Measurements from ENCODE around the gene NUP210L.
A peak's percentile ranks its signal among the peaks of the same experiment; 100 is the strongest.
"Not testable (repeated sequence)": the region's sequence is repeated elsewhere in the genome, so short reads cannot be mapped to it uniquely, and the experiment has no call there.

Gene NUP210L

DNA sequence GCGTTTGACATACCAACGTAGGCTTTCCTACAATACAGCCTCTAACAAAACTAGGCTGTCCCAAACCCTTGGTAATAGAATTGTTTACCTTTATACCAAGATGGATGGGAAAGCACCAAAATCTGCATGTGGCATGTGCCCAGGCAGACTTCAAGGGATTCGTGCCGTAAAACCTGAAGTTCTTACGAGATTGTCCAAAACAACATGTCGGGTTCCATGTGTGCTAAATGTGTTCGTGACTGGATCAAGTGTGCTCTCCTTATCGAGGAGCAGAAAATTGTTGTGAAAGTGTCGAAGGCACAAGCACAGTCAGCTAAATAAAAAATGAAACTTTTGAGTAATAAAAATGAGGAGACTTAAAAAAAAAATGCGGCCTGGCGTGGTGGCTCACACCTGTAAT, 159.2 kb downstream of the NUP210L start:
- no peak for DNase-seq (ENCODE audit: low read depth in 2 of 3, low spot score in 1 of 3)

DNA sequence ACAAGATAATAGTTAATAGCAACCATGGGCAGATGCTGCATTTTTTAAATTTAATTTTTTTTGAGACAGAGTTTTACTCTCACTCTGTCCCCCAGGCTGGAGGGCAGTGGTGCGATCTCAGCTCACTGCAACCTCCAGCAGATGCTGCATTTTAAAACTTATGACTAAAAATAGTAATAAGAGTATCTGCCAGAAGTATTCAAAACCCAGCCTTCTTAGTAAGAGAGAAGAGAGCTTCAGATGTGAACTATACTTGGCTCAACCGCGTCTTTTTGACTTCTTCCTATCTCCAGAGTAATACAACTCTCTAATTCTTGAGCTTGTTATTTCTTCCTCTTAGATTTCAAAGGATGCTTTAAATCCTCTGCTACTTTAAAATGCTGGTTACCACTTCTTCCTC, 159.7 kb downstream of the NUP210L start:
- no peak for DNase-seq (ENCODE audit: low read depth in 2 of 3, low spot score in 1 of 3)

DNA sequence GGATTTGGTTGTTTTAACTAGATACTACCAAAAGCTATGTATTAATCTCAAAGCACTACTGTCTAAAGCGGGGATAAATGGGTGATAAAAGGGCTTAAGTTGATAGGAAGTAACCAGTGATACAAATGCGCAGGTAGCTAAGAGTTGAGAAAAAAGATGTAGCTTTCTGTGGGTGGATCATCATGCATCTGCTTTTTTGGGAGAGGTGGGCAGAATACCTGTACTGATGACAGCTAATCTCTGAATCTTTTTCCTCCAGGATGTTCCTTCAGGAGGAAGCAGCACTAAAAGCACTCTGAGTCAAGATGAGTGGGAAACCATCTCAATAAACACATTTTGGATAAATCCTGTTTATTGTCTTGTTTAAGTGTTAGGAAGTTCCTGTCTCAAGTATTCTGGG, 163.1 kb downstream of the NUP210L start:
- no peak for DNase-seq (ENCODE audit: low read depth in 2 of 3, low spot score in 1 of 3)

- no peak for DNase-seq (ENCODE audit: low read depth in 2 of 3, low spot score in 1 of 3)
Measured at GRCh38 chr1:153991151-153991630, 163.7 kb downstream of the NUP210L start.

DNA sequence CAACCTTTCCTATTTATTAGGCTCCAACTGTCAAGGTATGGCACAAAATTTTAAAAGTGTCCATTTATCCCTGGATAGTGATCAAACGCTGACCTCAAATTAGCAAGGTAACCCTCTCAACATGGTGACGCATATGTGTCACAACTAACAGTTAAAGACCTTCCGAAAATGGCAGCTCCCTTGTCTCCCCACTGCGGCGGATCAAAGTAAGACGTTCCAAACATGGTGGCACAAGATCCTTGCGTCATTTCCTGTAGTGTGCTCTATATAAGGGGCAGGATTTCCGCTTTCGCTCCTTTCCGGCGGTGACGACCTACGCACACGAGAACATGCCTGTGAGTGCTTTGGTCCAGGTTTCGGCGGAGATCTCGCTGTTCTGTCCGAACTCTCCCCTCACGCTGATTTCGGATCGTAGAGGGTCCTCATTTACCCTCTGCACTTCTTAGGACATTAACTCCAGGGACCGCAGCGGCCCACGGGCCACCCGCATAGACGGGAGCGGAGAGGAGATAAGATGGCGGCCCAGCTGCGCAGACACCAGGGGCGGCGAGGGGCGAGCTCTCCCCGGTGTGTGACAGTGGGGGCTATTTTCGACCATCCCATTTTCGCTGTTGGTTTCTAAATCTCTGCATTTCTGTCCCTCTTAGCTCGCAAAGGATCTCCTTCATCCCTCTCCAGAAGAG, 164.3 kb downstream of the NUP210L start, which contains the start of gene RPS27:
Gene RPS27 (plus strand): TSS at position 295 of the 683 bp plus-strand sequence. CDS start 35 bp downstream, at position 330.
- DNase-seq (ENCODE audit: low read depth in 2 of 3, low spot score in 1 of 3) = peak; percentile 75 to 86 (median 78)

DNA sequence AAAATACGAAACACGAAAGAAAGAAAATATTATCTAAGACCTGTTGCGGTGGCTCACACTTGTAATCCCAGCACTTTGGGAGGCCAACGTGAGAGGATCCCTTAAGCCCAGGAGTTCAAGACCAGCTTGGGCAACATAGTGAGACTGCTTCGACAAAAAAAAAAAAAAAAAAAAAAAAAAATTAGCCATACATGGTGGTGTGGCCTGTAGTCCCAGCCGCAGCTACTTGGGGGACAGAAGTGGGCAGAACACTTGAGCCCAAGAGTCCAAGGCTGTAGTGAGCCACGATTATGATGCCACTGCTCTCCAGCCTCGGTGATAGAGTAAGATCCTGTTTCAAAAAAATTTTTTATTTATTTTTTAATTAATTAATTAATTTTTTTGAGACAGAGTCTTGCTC, 167.3 kb downstream of the NUP210L start:
- DNase-seq (ENCODE audit: low read depth in 2 of 3, low spot score in 1 of 3) = no peak

- DNase-seq (ENCODE audit: low read depth in 2 of 3, low spot score in 1 of 3) = no peak
Measured at GRCh38 chr1:153985941-153986761, 168.7 kb downstream of the NUP210L start, which contains the start of gene RAB13. TSS of gene RAB13 (minus strand) at chr1:153986339. CDS start at chr1:153986236, 103 bp downstream.

- DNase-seq (ENCODE audit: low read depth in 2 of 3, low spot score in 1 of 3) = no peak
Measured at GRCh38 chr1:153985341-153985912, 169.4 kb downstream of the NUP210L start.

- no peak for DNase-seq (ENCODE audit: low read depth in 2 of 3, low spot score in 1 of 3)
Measured at GRCh38 chr1:153984123-153984894, 170.6 kb downstream of the NUP210L start.

DNA sequence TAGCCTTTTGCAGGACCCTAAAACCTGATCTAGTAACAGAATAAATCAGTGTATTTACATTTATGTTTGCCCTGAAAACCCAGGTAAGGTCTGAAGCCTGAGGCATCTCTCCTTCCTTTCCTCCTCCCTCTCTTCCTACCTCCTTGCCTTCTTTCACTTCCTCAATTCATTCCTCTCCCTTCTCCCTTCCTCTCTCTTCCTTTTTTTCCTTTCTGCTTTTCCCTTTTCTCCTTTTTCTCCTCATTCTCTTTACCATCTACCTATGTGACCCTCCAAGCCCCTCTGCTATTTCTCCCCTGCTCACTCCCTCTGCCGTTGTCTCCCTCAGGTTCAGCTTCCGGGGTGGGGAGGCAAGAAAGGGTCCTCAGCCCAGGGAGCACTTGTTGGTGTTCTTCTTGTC, 173.1 kb downstream of the NUP210L start:
- DNase-seq (ENCODE audit: low read depth in 2 of 3, low spot score in 1 of 3) = not testable (repeated sequence)

GRCh38 chr1:153979091-153979490, 175.8 kb downstream of the NUP210L start:
- not testable (repeated sequence) for DNase-seq (ENCODE audit: low read depth in 2 of 3, low spot score in 1 of 3)

- no peak for DNase-seq (ENCODE audit: low read depth in 2 of 3, low spot score in 1 of 3)
Measured at GRCh38 chr1:153978274-153978909, 176.5 kb downstream of the NUP210L start.

GRCh38 chr1:153977250-153978240, 177.3 kb downstream of the NUP210L start, which contains the start of gene JTB:
TSS of gene JTB (minus strand) at chr1:153977674. CDS start at chr1:153977252, 422 bp downstream.
- DNase-seq (ENCODE audit: low read depth in 2 of 3, low spot score in 1 of 3) = peak; percentile 72 to 83 (median 78)

GRCh38 chr1:153976819-153977249, 178.0 kb downstream of the NUP210L start:
- DNase-seq (ENCODE audit: low read depth in 2 of 3, low spot score in 1 of 3) = no peak

GRCh38 chr1:153973525-153973924, 181.3 kb downstream of the NUP210L start:
- DNase-seq (ENCODE audit: low read depth in 2 of 3, low spot score in 1 of 3) = no peak

DNA sequence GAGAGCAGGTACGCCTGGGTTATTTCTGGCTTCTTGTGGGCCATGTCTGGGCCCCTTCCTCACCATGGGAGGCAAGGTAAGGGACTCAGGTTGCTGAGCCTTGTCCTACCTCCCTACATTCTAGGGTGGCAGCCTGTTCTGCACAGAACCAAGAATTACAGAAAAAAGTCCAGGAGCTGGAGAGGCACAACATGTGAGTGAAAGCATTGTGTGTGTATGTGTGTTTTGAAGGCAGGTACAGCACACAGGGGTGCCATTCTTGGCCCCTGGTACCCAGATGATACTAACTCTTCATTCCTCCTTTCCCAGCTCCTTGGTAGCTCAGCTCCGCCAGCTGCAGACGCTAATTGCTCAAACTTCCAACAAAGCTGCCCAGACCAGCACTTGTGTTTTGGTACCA, 181.8 kb downstream of the NUP210L start:
- no peak for DNase-seq (ENCODE audit: low read depth in 2 of 3, low spot score in 1 of 3)

DNA sequence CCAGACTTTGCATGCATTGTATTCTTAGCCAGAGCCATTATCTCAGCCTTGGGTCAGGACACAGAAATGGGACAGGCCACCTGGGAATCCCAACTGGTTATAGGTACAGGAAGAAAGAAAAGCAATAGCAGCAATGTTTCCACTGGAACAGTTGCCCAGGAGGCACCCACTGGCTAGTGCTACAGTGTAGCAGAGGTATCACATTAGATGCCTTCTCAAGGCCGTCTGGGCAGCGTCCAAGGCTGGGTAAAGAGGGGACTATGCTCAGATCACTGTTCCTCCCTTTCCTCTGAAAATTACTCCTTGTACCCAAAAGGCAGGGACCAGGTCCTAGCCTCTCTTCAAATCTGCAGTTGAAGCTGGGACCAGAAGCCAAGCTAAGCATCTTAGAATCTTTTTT, 184.5 kb downstream of the NUP210L start:
- no peak for DNase-seq (ENCODE audit: low read depth in 2 of 3, low spot score in 1 of 3)

DNA sequence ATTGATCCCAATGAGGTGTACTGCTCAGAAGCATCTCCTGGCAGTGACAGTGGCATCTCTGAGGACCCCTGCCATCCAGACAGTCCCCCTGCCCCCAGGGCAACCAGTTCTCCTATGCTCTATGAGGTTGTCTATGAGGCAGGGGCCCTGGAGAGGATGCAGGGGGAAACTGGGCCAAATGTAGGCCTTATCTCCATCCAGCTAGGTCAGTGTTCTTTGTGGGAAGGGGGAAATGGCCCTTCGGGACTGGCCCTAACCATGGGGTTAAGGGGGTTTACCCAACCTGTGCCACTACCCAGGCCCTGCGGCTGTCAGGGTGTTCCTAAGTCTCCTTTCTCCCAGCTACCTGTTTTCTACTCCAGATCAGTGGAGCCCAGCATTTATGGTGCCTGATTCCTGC, 185.9 kb downstream of the NUP210L start:
- DNase-seq (ENCODE audit: low read depth in 2 of 3, low spot score in 1 of 3) = no peak

DNA sequence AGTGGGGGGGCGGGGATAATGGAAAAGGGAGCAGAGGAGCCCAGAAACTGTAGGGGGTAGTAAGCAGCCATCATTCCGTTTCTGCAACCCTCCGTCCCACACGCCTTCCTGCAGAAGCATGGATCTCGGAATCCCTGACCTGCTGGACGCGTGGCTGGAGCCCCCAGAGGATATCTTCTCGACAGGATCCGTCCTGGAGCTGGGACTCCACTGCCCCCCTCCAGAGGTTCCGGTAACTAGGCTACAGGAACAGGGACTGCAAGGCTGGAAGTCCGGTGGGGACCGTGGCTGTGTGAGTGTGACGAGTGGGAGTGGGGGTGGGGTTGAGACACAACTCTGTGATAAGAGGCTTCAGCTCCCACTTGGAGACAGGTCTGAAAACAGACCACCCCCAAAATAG, 186.5 kb downstream of the NUP210L start:
- DNase-seq (ENCODE audit: low read depth in 2 of 3, low spot score in 1 of 3) = no peak
